GM12878 (cell line): ENCODE results near the gene CCNL1. TPM values are rescaled to one million over a fixed set of nuclear protein-coding genes. Genes with fewer than 3 reads are reported as not detected.

Experiments
- ATAC-seq: fragments of 200-7000 bp; cut with Tn5 transposase; 3 replicates; pipeline ENCODE4 v1.9.1; 2020; ENCODE audit warnings: mild to moderate bottlenecking, moderate library complexity
- BruUV-seq: library from RNA; stranded (reverse); fragments of 400-500 nt; replicated peaks from 2 replicates; lab custom pipeline; 2021; lab: Mats Ljungman, UMichigan
- CTCF ChIA-PET: fragments of 300-600 bp; sonication (Branson Sonifier 250); formaldehyde crosslinking; extraction: SDS; loops from one replicate; lab custom pipeline; 2021; ENCODE audit warnings: inconsistent platforms; lab: Yijun Ruan, JAX
- POLR2A ChIA-PET: fragments of 350-600 bp; formaldehyde crosslinking; extraction: SDS; loops from one replicate; lab custom pipeline; 2021; ENCODE audit warnings: inconsistent platforms; lab: Charles Lee
- RAD21 ChIA-PET: fragments of 300-600 bp; sonication (Branson Sonifier 250); formaldehyde crosslinking; loops from one replicate; lab custom pipeline; 2023; ENCODE audit warnings: antibody characterized with exemption; ENCODE audit not compliant: unreplicated experiment; lab: Charles Lee
- SMC1A ChIA-PET: fragments of 300-600 bp; sonication (Branson Sonifier 250); formaldehyde crosslinking; loops from one replicate; lab custom pipeline; 2023; ENCODE audit not compliant: unreplicated experiment, uncharacterized antibody; lab: Charles Lee
- DNase-seq: peaks from one replicate; pipeline ENCODE4 v3.0.0-alpha.2; 2011; ENCODE audit warnings: low read depth, low spot score
- FAIRE-seq: peaks from 3 replicates; lab custom pipeline; 2011; peaks lifted over from hg19 to GRCh38; lab: Jason Lieb, UNC
- H2AFZ ChIP-seq: 2 replicates; pipeline ENCODE4 v1.6.0; 2011; ENCODE audit warnings: low read depth, low read length, control low read depth; ENCODE audit not compliant: control insufficient read depth
- H3K27ac ChIP-seq: 2 replicates; pipeline ENCODE4 v1.5.1; 2011; ENCODE audit warnings: control low read depth; ENCODE audit not compliant: control insufficient read depth, insufficient read depth
- H3K27me3 ChIP-seq, 2 experiments: replicated peaks in 1 of 2; 2 replicates each; pipeline versions ENCODE4 v1.6.0 to v1.6.1; 2011; ENCODE audit warnings: low read length in 1 of 2; ENCODE audit not compliant: control insufficient read depth in 2 of 2, insufficient read depth in 2 of 2
- H3K36me3 ChIP-seq, 2 experiments: 2 replicates each; pipeline ENCODE4 v1.5.1; 2011; ENCODE audit warnings: low read length in 1 of 2; ENCODE audit not compliant: control insufficient read depth in 2 of 2, insufficient read depth in 2 of 2
- H3K4me1 ChIP-seq: 2 replicates; pipeline ENCODE4 v1.6.1; 2011; ENCODE audit warnings: mild to moderate bottlenecking, low read length, moderate library complexity, mixed read lengths; ENCODE audit not compliant: control insufficient read depth, insufficient read depth
- H3K4me2 ChIP-seq: 2 replicates; pipeline ENCODE4 v1.6.0; 2011; ENCODE audit warnings: control low read depth; ENCODE audit not compliant: control insufficient read depth, insufficient read depth
- H3K4me3 ChIP-seq: fragments of 200-600 bp; sonication (generic); 2 replicates; pipeline ENCODE4 v1.5.1; 2016
- H3K79me2 ChIP-seq: 2 replicates; pipeline ENCODE4 v1.6.0; 2011; ENCODE audit warnings: low read length; ENCODE audit not compliant: control insufficient read depth, insufficient read depth
- H3K9ac ChIP-seq: 2 replicates; pipeline ENCODE4 v1.8.0; 2011; ENCODE audit warnings: low read length, control low read depth, mixed read lengths; ENCODE audit not compliant: control insufficient read depth, insufficient read depth
- H3K9me3 ChIP-seq: replicated peaks from 3 replicates; pipeline ENCODE4 v1.5.1; 2011; ENCODE audit warnings: mild to moderate bottlenecking, low read length; ENCODE audit not compliant: control insufficient read depth, insufficient read depth
- H4K20me1 ChIP-seq: 2 replicates; pipeline ENCODE4 v1.6.0; 2011; ENCODE audit not compliant: control insufficient read depth, insufficient read depth
- BCL11A ChIP-seq: IDR thresholded peaks from 2 replicates; pipeline ENCODE4 v1.6.1; 2011; ENCODE audit warnings: low read depth, low read length
- CEBPB ChIP-seq, 2 experiments: fragments of 150-350 bp in 1 of 2; IDR thresholded peaks; 2 replicates each; pipeline ENCODE4 v1.6.1; 2012 to 2014; ENCODE audit warnings: low read depth in 2 of 2, low read length in 2 of 2, borderline replicate concordance in 1 of 2, inconsistent platforms in 1 of 2
- MTA3 ChIP-seq: IDR thresholded peaks from 2 replicates; pipeline ENCODE4 v1.6.1; 2012; ENCODE audit warnings: low read length, inconsistent platforms, borderline replicate concordance
- PAX5 ChIP-seq: IDR thresholded peaks from 2 replicates; pipeline ENCODE4 v1.6.1; 2011; ENCODE audit warnings: low read depth, low read length, borderline replicate concordance
- POU2F2 ChIP-seq: IDR thresholded peaks from 3 replicates; pipeline ENCODE4 v1.6.1; 2011; ENCODE audit warnings: low read depth, mild to moderate bottlenecking, low read length, borderline replicate concordance
- SIN3A ChIP-seq: IDR thresholded peaks from 2 replicates; pipeline ENCODE4 v1.6.1; 2012; ENCODE audit warnings: low read depth, low read length, improper control_type of control experiment
- TCF12 ChIP-seq: IDR thresholded peaks from 2 replicates; pipeline ENCODE4 v1.6.1; 2011; ENCODE audit warnings: low read depth, mild to moderate bottlenecking, low read length
- YBX1 ChIP-seq: fragments of 450-650 bp; IDR thresholded peaks from 2 replicates; pipeline ENCODE4 v1.6.1; 2016; ENCODE audit warnings: antibody characterized with exemption
- ZNF384 ChIP-seq: IDR thresholded peaks from 2 replicates; pipeline ENCODE4 v1.6.1; 2012; ENCODE audit warnings: low read depth, mild to moderate bottlenecking, low read length, improper control_type of control experiment, borderline replicate concordance
- WGBS: methylation state at CpG from one replicate; pipeline ENCODE4 v1.1.6; 2016; ENCODE audit warnings: low lambda C conversion rate; ENCODE audit not compliant: insufficient replicate concordance, insufficient coverage; ENCODE audit errors: missing lambda C conversion rate; 5-methylcytosine and 5-hydroxymethylcytosine counted together
- in situ Hi-C: fragments of 300-500 bp; cut with MboI; formaldehyde crosslinking; loops from 9 replicates; pipeline ENCODE4 v1.14.3; 2018; ENCODE audit warnings: mixed read lengths
- intact Hi-C: fragments of 100-400 bp; cut with micrococcal nuclease; formaldehyde crosslinking; loops from one replicate; pipeline ENCODE4 v1.14.2; 2022; ENCODE audit not compliant: unreplicated experiment
- polyA plus RNA-seq, 11 experiments: library from polyadenylated mRNA; depleted of rRNA in 4 of 11; unstranded in 6 of 11; stranded (reverse) in 5 of 11; fragments of >200 nt; fragmentation: Nextera tagmentation in 4 of 11; fragmentation: Illumina TruSeq in 1 of 11; extraction: Ambion mirVana in 4 of 11; extraction: Trizol in 1 of 11; gene quantifications; 1 replicate in 1 of 11; 2 replicates in 10 of 11; pipeline versions ENCODE4 v1.2.1 to v1.2.3, GENCODE V29; 2011 to 2016; ENCODE audit warnings: inconsistent platforms in 2 of 11, missing spikeins in 2 of 11, low read depth in 1 of 11
- total RNA-seq, 4 experiments: library from RNA; depleted of rRNA in 3 of 4; stranded (reverse); fragments of >200 nt in 3 of 4; fragmentation: Illumina TruSeq in 1 of 4; extraction: Trizol in 1 of 4; gene quantifications; 2 replicates each; pipeline versions ENCODE4 v1.2.1 to v1.2.3, GENCODE V29; 2013 to 2021
- TF ChIP-seq, protein P1 (sequence below): fragments of 450-650 bp; conservative IDR thresholded peaks from 2 replicates; pipeline ENCODE4 v1.6.1; 2017; ENCODE audit warnings: mild to moderate bottlenecking, moderate library complexity

CCNL1 gene
- total and polyA plus RNA-seq, 10 of the 15 experiments (the other 5 are each of a cell fraction or from before 2014, with no cell fraction given), result 22.2 to 174 (median 115) TPM

- no peak for TF ChIP-seq CEBPB (IDR thresholded peaks at IDR 0.05; ENCODE audit: borderline replicate concordance in 1 of 2, low read depth in 2 of 2, low read length in 2 of 2)
Measured at GRCh38 chr3:157176934-157177333, 17.0 kb upstream of the CCNL1 start (continued).

DNA sequence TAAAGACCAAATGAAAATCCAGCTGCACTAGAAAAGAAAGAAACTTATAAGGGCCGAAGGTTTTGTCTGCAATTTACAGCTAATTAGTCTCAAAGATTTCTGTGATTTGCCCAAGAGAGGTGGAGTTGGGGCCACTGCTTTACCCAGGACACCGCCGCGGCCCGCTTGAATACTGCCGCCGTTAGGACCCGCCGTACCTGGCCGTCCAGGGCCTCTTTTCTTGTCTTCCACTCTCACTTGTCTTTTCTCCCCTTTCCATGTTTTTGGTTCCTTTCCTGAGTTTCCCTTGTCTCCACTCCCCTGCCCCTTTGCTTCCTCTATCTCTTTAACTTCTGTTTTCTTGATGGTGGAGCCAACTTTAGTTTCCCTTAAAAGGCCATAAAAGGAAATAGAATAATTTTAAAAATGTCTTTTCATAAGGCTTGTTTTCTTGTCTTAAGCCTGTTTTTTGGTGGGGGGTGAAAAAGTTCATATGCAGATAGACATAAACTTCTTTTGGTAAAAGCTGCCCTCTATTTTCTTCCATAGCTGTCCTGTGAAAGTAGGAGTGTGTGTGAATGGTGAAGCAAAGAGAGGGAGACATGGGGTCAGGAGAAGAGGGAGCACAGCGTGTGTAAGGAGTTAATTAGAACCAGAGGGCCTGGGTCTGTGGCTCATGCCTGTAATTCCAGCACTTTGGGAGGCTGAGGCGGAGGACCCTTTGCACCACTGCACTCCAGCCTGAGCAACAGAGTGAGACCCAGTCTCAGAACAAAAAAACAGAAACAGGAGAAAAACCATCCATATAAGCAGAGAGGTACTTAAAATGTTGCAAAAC lies 16.0 kb upstream of the CCNL1 start:
- Histone ChIP-seq H4K20me1 (no peaks in the 10 kb centered on the region), H3K9me3 (no peaks in the 10 kb centered on the region; the same call in 1 of the 3 replicates), H3K27ac (peak overlapping the region; percentile 97), H2AFZ (peak overlapping the region; percentile 93), H3K27me3 (no peaks in the 10 kb centered on the region), H3K36me3 (no peaks in the 10 kb centered on the region), H3K4me3 (peak overlapping the region; percentile 86), H3K4me2 (peak overlapping the region; percentile 70), H3K4me1 (peaks cover 4% of the 10 kb centered on the region; the same call in 1 of the 2 replicates), H3K9ac (peak overlapping the region; percentile 97), H3K79me2 (peaks cover 24% of the 10 kb centered on the region)
- DNase-seq (no peak), ATAC-seq (peak; percentile 61), FAIRE-seq (no peak)
- ChIA-PET SMC1A (interaction anchor here (0.8 to 6.7 kb wide), 10 partner anchors 11 to 89 kb away, joined by 3 to 118 read pairs (median 5); partner anchors contain the start of gene CCNL1), POLR2A (interaction anchor here (0.6 to 4.3 kb wide), 15 partner anchors 9 to 1834 kb away, joined by 3 to 147 read pairs (median 4); partner anchors contain the start of gene CCNL1), CTCF (interaction anchor here (0.9 to 8.1 kb wide), 16 partner anchors 14 to 501 kb away, joined by 3 to 104 read pairs (median 5); partner anchors contain the start of genes CCNL1 and TIPARP), RAD21 (interaction anchor here (0.6 to 3.6 kb wide), 16 partner anchors 9 to 627 kb away, joined by 3 to 81 read pairs (median 5); partner anchors contain the start of genes CCNL1 and SSR3)
- 4% methylated on average over 12 of the region's 12 CpGs for WGBS
- intact Hi-C loops (loop anchor here (1.0 kb wide), 1 partner anchor 16 kb away; the partner anchor contains the start of gene CCNL1), in situ Hi-C loops (no loop called here)
- TF ChIP-seq BCL11A (no peak), TCF12 (no peak), ZNF384 (no peak), SIN3A (0 out of 2 replicates have a peak, but pooled peaks have one; percentile 11), MTA3 (peak; percentile 37), PAX5 (no peak), YBX1 (no peak), POU2F2 (no peak)
- TF ChIP-seq, protein P1, sequence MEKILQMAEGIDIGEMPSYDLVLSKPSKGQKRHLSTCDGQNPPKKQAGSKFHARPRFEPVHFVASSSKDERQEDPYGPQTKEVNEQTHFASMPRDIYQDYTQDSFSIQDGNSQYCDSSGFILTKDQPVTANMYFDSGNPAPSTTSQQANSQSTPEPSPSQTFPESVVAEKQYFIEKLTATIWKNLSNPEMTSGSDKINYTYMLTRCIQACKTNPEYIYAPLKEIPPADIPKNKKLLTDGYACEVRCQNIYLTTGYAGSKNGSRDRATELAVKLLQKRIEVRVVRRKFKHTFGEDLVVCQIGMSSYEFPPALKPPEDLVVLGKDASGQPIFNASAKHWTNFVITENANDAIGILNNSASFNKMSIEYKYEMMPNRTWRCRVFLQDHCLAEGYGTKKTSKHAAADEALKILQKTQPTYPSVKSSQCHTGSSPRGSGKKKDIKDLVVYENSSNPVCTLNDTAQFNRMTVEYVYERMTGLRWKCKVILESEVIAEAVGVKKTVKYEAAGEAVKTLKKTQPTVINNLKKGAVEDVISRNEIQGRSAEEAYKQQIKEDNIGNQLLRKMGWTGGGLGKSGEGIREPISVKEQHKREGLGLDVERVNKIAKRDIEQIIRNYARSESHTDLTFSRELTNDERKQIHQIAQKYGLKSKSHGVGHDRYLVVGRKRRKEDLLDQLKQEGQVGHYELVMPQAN, result no peak
- BruUV-seq, result no TSS peak
